GM12873 (cell line): ENCODE data around the gene KLC1.

ENCODE experiments used
- TF ChIP-seq, protein P1 (sequence below): IDR thresholded peaks from 2 replicates; pipeline ENCODE4 v1.5.1; 2012; ENCODE audit warnings: low read depth, mild to moderate bottlenecking, moderate library complexity, low read length, control low read depth; ENCODE audit not compliant: insufficient read depth; ENCODE audit errors: missing control alignments

Gene KLC1

GRCh38 chr14:103736546-103737431, 107.8 kb downstream of the KLC1 start:
- TF ChIP-seq, protein P1, sequence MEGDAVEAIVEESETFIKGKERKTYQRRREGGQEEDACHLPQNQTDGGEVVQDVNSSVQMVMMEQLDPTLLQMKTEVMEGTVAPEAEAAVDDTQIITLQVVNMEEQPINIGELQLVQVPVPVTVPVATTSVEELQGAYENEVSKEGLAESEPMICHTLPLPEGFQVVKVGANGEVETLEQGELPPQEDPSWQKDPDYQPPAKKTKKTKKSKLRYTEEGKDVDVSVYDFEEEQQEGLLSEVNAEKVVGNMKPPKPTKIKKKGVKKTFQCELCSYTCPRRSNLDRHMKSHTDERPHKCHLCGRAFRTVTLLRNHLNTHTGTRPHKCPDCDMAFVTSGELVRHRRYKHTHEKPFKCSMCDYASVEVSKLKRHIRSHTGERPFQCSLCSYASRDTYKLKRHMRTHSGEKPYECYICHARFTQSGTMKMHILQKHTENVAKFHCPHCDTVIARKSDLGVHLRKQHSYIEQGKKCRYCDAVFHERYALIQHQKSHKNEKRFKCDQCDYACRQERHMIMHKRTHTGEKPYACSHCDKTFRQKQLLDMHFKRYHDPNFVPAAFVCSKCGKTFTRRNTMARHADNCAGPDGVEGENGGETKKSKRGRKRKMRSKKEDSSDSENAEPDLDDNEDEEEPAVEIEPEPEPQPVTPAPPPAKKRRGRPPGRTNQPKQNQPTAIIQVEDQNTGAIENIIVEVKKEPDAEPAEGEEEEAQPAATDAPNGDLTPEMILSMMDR, result no peak

DNA sequence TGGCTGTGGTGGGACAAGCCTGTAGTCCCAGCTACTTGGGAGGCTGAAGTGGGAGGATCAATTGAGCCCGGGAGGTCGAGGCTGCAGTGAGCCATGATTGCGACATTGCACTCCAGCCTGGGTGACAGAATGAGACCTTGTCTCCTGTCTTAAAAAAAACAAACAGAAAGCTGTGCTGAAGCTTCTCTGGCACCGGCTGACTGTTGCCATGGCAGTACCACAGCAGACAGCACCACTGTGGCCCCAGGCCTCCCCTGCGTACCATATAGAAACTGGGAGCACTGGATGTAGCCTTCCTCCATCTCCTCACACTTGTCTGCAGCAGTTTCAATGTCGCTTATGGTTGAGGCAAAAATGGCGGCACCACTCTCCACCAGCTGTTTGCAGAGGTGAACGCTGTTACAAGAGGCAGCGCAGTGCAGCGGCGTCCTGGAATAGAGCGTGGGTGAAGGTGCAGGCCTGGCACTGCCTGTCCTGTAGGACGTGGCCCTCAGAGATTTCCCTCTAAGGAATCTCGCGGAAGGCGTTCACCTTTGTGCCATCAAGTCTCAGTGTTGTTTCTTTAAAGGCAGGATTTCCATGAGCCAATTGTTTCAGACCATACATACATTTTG, 108.5 kb downstream of the KLC1 start:
- TF ChIP-seq, protein P1, result no peak

DNA sequence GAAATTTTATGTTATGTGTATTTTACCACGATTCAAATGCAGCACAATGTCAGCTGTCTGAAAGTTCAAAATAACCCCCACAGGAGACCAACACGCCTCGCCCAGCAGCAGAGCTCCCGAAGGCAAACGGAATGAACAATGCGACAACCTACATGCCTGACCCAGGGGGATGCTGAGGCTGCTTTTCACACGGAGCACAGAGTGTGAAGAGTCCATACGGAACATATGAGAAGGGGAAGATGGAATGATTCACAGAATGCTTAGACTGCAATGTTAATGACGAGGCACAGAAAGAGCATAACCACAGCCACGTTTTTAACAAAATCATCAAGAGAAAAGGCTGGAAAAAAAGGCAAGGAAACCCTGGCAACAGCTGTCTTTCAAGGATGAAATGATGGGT, 109.2 kb downstream of the KLC1 start:
- TF ChIP-seq, protein P1, result no peak

DNA sequence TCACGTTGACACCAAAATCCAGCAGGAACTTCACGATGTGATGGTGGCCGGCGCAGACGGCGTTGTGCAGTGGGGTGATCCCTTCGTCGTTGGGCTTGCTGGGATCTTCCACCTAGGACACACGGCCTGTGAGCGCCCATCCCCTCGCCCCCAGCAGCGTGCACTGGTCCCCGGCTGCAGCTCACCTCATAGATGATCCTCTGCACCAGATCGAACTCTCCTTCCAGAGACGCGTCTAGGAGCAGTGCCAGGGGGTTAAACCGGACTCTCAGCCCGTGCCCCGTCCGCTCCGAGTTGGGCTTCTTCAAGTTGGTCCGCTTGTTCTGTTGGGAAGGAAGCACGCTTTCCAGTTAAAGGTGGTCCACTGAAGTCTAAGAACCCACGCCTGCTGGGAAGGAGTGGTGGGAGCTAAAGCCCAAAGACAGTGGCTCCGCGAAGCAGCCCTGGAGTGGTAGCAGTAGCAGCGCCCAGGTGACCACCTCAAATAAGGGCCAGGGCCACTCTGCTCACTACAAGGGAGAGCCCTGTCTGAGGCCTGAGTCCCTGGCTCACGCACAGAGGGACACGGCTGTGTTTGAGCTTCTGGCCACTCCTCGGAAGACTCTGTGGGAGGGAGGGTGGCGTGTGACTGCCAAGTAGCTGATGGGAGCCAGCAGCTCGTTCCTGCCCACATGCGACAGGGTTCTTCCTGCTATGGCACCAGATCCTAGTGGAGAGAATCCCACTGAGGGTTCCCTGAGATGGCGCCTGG, 109.9 kb downstream of the KLC1 start:
- TF ChIP-seq, protein P1, result no peak

DNA sequence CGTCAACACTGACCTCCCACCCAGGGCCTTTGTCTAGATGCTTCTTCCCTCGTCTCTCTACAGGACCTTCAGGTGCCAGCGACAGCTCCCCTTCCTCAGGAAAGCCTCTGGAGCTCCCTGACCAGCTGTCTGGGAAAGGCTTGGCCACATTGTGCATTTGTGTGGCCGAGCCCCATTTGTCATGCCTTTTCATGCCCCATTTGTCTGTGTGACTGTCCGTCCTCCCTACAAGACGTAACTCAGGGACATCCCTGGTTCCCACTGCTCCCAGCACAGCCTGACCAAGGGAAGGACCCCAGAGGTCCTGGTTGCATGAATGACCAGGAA, 110.4 kb downstream of the KLC1 start:
- TF ChIP-seq, protein P1, result no peak

GRCh38 chr14:103739793-103740501, 110.9 kb downstream of the KLC1 start:
- TF ChIP-seq, protein P1, result no peak

DNA sequence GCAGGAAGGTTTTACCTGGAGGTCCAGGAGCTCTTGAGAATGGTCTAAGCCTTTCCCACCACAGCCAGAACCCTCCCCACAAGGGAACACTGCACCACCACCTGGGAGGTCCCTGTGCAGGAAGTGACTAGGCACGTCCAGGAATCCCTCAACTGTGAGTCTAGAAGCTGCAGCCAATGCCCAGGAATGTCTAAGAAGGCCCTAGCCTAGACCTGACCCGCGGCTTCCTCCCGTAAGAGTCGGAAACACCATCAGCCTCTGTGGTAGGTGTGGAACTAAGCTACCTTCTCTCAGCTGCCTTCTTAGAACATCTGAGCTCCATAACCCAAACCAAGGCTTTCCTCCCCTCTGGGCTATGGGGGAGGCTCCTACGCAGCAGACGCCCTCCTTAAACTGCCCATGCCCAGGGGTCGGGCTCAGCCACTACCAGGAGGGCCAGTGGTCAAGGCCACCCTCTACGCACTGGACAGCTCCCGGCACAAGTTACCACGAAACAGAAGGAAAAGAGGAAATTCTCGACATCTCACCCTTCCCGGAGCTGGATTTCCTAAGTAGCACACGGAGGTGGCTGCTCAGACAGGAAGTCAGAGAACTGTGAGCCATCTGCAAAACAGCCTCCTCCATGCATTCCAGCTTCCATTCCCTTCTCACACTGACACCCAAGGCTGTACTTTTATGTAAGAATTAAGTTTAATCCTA, 112.1 kb downstream of the KLC1 start:
- TF ChIP-seq, protein P1, result no peak
